RWPE2 (cell line): Measurements from ENCODE around the gene TLE5.
"Not testable (repeated sequence)": the region's sequence is repeated elsewhere in the genome, so short reads cannot be mapped to it uniquely, and the experiment has no call there.

Experiments used
- ATAC-seq: fragments of 200-7000 bp; cut with Tn5 transposase; 3 replicates; pipeline ENCODE4 v1.9.1; 2021; ENCODE audit warnings: low read depth
- DNase-seq: peaks from one replicate; pipeline ENCODE4 v3.0.0-alpha.2; 2020; ENCODE audit warnings: low spot score
- H3K27ac ChIP-seq: fragments of 450-650 bp; 2 replicates; pipeline ENCODE4 v1.5.1; 2017; ENCODE audit warnings: mild to moderate bottlenecking; ENCODE audit not compliant: poor library complexity, severe bottlenecking
- H3K27me3 ChIP-seq: fragments of 250-450 bp; sonication (Bioruptor Pico); 2 replicates; pipeline ENCODE4 v1.5.1; 2021; ENCODE audit warnings: mild to moderate bottlenecking, moderate library complexity; ENCODE audit not compliant: insufficient read depth, poor library complexity, severe bottlenecking
- H3K36me3 ChIP-seq: fragments of 250-450 bp; sonication (Bioruptor Pico); 2 replicates; pipeline ENCODE4 v1.5.1; 2020; ENCODE audit warnings: low read depth, mild to moderate bottlenecking, moderate library complexity
- H3K4me1 ChIP-seq: fragments of 250-450 bp; sonication (Bioruptor Pico); 2 replicates; pipeline ENCODE4 v1.5.1; 2021; ENCODE audit warnings: mild to moderate bottlenecking, moderate library complexity; ENCODE audit not compliant: insufficient read depth, poor library complexity, severe bottlenecking
- H3K4me3 ChIP-seq: fragments of 250-450 bp; sonication (Bioruptor Pico); 2 replicates; pipeline ENCODE4 v1.5.1; 2021; ENCODE audit warnings: mild to moderate bottlenecking, moderate library complexity; ENCODE audit not compliant: severe bottlenecking
- H3K9me3 ChIP-seq: fragments of 250-450 bp; sonication (Bioruptor Pico); 2 replicates; pipeline ENCODE4 v1.5.1; 2021; ENCODE audit warnings: mild to moderate bottlenecking, moderate library complexity; ENCODE audit not compliant: severe bottlenecking
- TF ChIP-seq, protein P1 (sequence below): fragments of 450-650 bp; IDR thresholded peaks from one replicate; pipeline ENCODE4 v1.5.1; 2017; ENCODE audit warnings: mild to moderate bottlenecking, moderate library complexity; ENCODE audit not compliant: poor library complexity, severe bottlenecking

Gene TLE5

DNA sequence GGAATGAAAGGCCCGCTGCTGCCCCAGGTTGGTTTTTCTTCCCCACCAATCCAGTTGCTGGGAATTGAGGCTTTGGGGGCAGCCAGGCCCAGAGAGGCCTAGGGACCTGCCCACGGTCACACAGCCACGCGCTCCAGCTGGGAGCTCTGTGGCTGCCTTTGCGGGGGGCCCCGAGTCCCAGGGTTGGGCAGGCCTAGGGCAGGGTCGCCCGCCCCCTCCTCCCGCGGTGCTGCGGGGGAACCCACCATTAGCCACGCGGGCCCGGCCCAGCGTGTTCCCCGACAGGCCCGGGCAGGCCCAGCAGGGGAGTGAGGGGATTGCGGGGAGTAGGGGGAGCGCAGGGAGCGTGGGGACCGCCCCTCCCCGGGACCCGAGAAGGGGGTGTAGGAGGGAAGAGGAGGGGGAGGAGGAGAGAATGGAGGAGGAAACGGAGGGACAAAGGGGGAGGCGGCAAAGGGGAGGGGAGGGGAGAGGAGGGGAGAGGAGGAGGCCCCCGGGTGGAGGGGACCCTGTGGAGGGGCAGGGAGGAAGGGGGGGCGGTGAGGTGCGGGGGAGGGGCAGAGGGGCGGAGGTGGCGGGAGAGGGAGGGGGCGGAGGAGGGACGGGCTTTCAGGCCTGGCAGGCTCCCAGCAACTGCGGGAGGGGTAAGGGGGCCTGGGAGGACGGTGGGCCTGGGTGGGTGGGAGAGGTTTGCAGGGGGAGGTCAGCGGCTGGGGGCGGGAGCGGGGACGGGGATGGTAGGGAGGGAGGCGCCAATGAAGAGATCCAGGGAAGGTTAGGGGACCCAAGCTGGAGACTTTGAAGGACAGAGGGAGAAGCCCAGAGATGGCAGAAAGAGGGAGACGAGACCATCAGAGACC lies 20.3 kb downstream of the TLE5 start:
- H3K4me1 ChIP-seq: no peaks in the 10 kb centered on the region

DNA sequence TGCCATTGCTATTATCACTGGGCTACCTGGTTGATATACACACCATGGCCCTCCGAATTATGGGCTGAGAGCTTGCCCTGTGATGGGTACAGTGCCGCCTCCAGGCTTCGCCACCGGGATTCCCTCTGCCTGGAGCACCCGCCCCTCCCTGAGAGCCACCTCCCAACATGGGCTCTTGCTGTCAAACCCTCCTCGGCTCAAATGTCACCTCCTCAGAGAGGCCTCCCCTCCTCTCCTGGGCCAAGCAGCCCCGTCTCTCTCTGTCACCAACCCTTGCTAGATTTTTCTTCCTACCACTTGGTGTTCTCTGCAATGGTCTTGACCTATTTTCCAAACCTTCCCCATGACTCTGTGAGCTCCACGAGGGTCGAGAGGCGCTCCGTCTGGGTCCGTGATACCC lies 21.0 kb downstream of the TLE5 start:
- Histone ChIP-seq H3K27ac (no peak overlapping the region), H3K9me3 (no peaks in the 10 kb centered on the region), H3K4me3 (no peak overlapping the region), H3K36me3 (no peaks in the 10 kb centered on the region), H3K4me1 (no peaks in the 10 kb centered on the region), H3K27me3 (no peaks in the 10 kb centered on the region)
- TF ChIP-seq, protein P1, sequence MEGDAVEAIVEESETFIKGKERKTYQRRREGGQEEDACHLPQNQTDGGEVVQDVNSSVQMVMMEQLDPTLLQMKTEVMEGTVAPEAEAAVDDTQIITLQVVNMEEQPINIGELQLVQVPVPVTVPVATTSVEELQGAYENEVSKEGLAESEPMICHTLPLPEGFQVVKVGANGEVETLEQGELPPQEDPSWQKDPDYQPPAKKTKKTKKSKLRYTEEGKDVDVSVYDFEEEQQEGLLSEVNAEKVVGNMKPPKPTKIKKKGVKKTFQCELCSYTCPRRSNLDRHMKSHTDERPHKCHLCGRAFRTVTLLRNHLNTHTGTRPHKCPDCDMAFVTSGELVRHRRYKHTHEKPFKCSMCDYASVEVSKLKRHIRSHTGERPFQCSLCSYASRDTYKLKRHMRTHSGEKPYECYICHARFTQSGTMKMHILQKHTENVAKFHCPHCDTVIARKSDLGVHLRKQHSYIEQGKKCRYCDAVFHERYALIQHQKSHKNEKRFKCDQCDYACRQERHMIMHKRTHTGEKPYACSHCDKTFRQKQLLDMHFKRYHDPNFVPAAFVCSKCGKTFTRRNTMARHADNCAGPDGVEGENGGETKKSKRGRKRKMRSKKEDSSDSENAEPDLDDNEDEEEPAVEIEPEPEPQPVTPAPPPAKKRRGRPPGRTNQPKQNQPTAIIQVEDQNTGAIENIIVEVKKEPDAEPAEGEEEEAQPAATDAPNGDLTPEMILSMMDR: no peak
- DNase-seq: no peak
- ATAC-seq: no peak

More for the DNA sequence above, 20.3 kb downstream of the TLE5 start:
- H3K27ac ChIP-seq: no peak overlapping the region
- no peaks in the 10 kb centered on the region for H3K27me3 ChIP-seq
- no peaks in the 10 kb centered on the region for H3K36me3 ChIP-seq
- DNase-seq (no peak), ATAC-seq (no peak)
- H3K4me3 ChIP-seq: no peak overlapping the region
- H3K9me3 ChIP-seq: no peaks in the 10 kb centered on the region
- TF ChIP-seq, protein P1: no peak

DNA sequence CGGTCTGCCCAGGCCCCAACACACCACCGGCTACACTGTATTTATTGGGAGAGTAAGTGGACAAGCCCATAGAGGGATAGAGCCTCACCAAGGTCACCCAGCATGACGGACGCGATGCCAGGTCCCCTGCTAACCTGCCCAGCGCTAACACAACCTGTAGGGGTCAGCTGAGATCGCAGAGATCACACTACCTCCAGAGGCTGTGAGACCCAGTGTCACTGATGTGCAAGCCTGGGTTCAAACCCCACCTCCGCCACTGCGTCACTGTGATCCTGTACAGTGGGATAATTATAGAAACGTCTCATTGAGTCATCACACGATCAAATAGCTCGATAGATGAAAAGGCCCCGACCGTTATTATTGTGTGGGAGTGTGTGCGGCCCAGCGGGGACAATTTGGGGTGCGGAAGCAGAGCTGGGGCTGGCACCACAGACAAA lies 22.6 kb downstream of the TLE5 start:
- TF ChIP-seq, protein P1: no peak
- DNase-seq: no peak
- Histone ChIP-seq H3K4me1 (no peaks in the 10 kb centered on the region), H3K27ac (no peak overlapping the region), H3K27me3 (no peaks in the 10 kb centered on the region), H3K36me3 (no peaks in the 10 kb centered on the region), H3K9me3 (no peaks in the 10 kb centered on the region), H3K4me3 (no peak overlapping the region)
- no peak for ATAC-seq

DNA sequence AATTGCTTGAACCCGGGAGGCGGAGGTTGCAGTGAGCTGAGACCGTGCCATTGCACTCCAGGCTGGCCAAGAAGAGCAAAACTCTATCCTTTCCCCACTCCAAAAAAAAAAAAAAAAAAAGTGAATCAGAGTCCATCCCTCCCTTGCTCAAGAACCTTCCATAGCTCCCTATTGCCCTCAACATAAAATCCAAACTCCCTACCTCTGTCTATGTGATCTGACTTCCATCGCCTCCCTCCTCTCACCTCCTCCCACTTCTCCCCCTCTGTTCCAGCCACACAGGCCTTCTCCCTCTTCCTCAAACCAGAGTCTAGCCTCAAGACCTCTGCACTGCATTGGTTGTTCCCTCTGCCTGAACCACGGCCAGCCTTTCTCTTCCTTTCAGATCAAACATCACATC lies 23.2 kb downstream of the TLE5 start:
- no peak overlapping the region for H3K4me3 ChIP-seq
- DNase-seq (no peak), ATAC-seq (no peak)
- H3K4me1 ChIP-seq: no peaks in the 10 kb centered on the region
- H3K9me3 ChIP-seq: no peaks in the 10 kb centered on the region
- H3K27me3 ChIP-seq: no peaks in the 10 kb centered on the region
- H3K36me3 ChIP-seq: no peaks in the 10 kb centered on the region
- H3K27ac ChIP-seq: no peak overlapping the region
- TF ChIP-seq, protein P1: no peak

DNA sequence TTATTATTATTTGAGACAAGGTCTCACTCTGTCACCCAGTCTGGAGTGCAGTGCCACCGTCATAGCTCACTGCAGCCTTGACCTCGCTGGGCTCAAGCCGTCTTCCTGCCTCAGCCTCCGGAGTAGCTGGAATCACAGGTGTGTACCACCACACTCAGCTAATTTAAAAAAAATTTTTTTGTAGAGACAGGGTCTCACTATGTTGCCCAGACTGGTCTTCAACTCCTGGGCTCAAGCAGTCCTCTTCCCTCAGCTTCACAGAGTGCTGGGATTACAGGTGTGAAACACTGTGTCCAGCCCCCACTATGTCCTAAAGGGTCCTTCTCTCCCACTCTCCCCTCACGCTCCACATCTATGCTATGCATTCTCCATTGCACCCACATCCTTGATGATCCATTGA lies 24.1 kb downstream of the TLE5 start:
- H3K9me3 ChIP-seq: no peaks in the 10 kb centered on the region
- H3K27me3 ChIP-seq: no peaks in the 10 kb centered on the region
- no peak for DNase-seq
- H3K4me3 ChIP-seq: no peak overlapping the region
- H3K36me3 ChIP-seq: no peaks in the 10 kb centered on the region
- H3K27ac ChIP-seq: no peak overlapping the region
- no peak for ATAC-seq
- TF ChIP-seq, protein P1: no peak
- H3K4me1 ChIP-seq: no peaks in the 10 kb centered on the region

DNA sequence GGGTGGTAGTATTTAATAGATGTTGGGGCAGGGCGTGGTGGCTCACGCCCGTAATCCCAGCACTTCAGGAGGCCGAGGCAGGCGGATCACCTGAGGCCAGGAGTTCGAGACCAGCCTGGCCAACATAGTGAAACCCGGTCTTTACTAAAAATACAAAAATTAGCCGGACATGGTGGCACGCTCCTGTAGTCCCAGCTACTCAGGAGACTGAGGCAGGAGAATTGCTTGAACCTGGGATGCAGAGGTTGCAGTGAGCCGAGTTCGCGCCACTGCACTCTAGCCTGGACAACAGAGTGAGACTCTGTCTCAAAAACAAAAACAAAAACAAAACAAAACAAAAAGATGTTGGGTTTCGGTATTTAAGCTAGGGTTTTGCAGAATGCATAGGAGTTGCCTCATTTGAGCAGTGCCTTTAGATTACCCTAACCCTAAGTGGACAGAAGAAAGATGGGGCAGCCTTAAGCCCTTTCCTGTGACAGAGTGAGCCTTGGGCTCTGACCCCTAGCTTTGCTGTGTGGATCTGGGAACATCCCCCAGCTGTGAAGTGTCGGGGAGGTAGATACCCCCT lies 25.2 kb downstream of the TLE5 start:
- not testable (repeated sequence) for H3K9me3 ChIP-seq, DNase-seq, ATAC-seq, H3K4me1 ChIP-seq, H3K27me3 ChIP-seq, H3K4me3 ChIP-seq, H3K36me3 ChIP-seq
- H3K27ac ChIP-seq: peak overlapping the region; percentile 70
